HG03521 (cell line): ENCODE measurements around the gene CLC.

Source experiments
- ATAC-seq: cut with Tn5 transposase; IDR thresholded peaks from one replicate; pipeline ENCODE4 v1.9.1; 2021; ENCODE audit warnings: mild to moderate bottlenecking, moderate library complexity; ENCODE audit not compliant: unreplicated experiment

The CLC gene

GRCh38 chr19:39681416-39681815 lies 56.4 kb downstream of the CLC start:
- no peak for ATAC-seq
